ENCODE data around the gene SULT1C3. TPM values are rescaled to one million over a fixed set of nuclear protein-coding genes. Genes with fewer than 3 reads are reported as not detected.
"Not testable (repeated sequence)": the region's sequence is repeated elsewhere in the genome, so short reads cannot be mapped to it uniquely, and the experiment has no call there.

The SULT1C3 gene
- polyA plus RNA-seq, 3 donors = not detected

- DNase-seq (ENCODE audit: extremely low read depth in 1 of 11, low read depth in 9 of 11, low spot score in 4 of 11) = no peak
Measured at GRCh38 chr2:108236676-108237335, 3.0 kb upstream of the SULT1C3 start.

- DNase-seq (ENCODE audit: extremely low read depth in 1 of 11, low read depth in 9 of 11, low spot score in 4 of 11) = no peak
Measured at GRCh38 chr2:108240966-108241365, 1.2 kb downstream of the SULT1C3 start.

DNA sequence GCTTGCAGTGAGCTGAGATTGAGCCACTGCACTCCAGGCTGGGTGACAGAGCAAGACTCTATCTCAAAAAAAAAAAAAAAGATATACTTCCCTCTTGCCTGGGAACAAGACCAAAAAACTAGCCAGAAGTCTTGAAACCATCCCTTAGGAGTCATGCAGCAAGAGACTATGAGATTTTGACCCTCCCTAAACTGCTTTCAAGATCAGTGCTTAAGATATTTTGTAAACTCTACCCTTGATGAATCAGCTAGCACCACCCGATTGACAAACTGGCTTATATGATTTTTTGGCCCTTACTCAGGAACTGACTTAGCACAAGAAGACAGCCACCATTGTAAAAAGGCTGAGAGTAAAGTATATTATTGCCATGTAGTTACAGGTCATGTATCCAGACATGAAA is 3.8 kb downstream of the SULT1C3 start:
- no peak for DNase-seq (ENCODE audit: extremely low read depth in 1 of 11, low read depth in 9 of 11, low spot score in 4 of 11)

GRCh38 chr2:108244667-108245414 is 5.1 kb downstream of the SULT1C3 start:
- no peak for DNase-seq (ENCODE audit: extremely low read depth in 1 of 11, low read depth in 9 of 11, low spot score in 4 of 11)

DNA sequence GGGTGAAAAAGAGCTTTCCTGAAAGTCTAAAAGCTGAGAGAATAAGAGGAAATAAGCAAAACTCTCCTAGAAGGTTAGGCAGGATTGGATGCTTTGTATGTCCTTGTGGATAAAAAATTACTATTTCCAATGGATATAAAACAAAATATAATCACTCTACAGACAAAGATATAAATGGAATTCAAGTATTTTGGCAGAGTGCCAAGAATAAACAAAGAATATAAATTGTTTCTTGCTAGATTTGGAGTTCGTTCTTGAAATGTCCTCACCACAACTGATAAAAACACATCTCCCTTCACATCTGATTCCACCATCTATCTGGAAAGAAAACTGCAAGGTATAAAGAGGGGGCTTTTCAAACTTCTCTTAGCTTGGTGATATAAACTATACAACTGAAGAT is 13.3 kb downstream of the SULT1C3 start:
- no peak for DNase-seq (ENCODE audit: extremely low read depth in 1 of 11, low read depth in 9 of 11, low spot score in 4 of 11)

- DNase-seq (ENCODE audit: extremely low read depth in 1 of 11, low read depth in 9 of 11, low spot score in 4 of 11) = no peak
Measured at GRCh38 chr2:108257757-108258331, 18.1 kb downstream of the SULT1C3 start.

DNA sequence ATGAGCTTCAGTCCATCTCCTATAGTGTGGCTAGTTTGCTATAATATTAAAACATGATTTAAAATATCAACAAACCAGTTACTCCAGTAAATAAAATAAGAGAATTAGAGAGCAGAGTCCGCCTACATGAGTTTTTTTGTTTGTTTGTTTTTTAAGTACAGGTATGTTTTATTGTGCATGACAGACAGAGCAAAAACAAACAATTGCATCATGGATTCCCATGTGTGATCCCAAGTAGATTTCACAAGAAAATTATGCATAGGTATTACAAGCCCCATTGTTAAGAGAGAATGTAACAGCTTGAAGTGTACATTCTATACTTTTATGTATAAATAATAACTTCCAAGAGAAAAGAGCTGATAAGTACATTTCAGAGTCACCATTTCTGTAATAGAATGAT is 21.0 kb downstream of the SULT1C3 start:
- no peak for DNase-seq (ENCODE audit: extremely low read depth in 1 of 11, low read depth in 9 of 11, low spot score in 4 of 11)

DNA sequence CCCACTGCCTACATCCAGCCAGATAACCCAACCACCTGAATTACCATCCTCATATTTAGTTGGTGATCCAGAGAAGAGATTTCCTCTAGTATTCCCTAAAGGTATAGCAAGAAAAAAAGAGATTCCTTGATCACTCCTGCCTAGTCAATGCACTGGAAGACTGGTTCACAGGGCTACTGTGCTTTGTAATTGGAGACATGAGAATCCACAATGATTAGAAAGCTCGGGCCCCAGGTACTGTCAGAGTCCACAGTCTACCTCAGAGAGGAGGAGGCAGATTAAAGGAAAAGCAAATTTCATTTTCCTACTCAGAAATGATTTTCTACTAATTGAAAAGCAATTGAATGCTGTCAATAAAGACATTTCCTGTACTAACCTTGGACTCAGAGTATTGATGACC is 22.3 kb downstream of the SULT1C3 start:
- DNase-seq (ENCODE audit: extremely low read depth in 1 of 11, low read depth in 9 of 11, low spot score in 4 of 11) = no peak

DNA sequence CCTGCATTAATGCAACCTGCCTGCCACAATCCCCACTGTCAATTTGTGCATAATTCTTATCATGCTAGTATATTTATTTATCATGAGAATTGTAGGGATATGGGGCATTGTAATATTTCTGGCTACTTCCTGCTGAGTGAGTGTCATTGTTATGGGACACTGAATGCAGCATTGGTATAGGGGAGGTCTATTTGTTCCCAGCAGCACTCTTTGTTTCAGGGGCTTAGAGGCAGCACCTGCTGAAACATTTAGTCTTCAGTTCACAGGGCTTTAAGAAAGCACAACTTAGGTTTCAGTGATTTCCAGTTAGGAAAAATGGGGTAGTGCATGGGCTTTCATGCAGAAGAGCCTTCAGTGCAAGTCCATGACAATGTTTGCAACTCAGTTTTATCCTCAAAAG is 23.6 kb downstream of the SULT1C3 start:
- DNase-seq (ENCODE audit: extremely low read depth in 1 of 11, low read depth in 9 of 11, low spot score in 4 of 11) = no peak

GRCh38 chr2:108266218-108266617 is 26.4 kb downstream of the SULT1C3 start:
- no peak for DNase-seq (ENCODE audit: extremely low read depth in 1 of 11, low read depth in 9 of 11, low spot score in 4 of 11)

GRCh38 chr2:108267101-108267500 is 27.3 kb downstream of the SULT1C3 start:
- DNase-seq (ENCODE audit: extremely low read depth in 1 of 11, low read depth in 9 of 11, low spot score in 4 of 11) = no peak

GRCh38 chr2:108268001-108268400 is 28.2 kb downstream of the SULT1C3 start:
- DNase-seq (ENCODE audit: extremely low read depth in 1 of 11, low read depth in 9 of 11, low spot score in 4 of 11) = no peak

- no peak for DNase-seq (ENCODE audit: extremely low read depth in 1 of 11, low read depth in 9 of 11, low spot score in 4 of 11)
Measured at GRCh38 chr2:108270346-108270745, 30.6 kb downstream of the SULT1C3 start.

- no peak for DNase-seq (ENCODE audit: extremely low read depth in 1 of 11, low read depth in 9 of 11, low spot score in 4 of 11)
Measured at GRCh38 chr2:108270768-108271506, 31.2 kb downstream of the SULT1C3 start.

DNA sequence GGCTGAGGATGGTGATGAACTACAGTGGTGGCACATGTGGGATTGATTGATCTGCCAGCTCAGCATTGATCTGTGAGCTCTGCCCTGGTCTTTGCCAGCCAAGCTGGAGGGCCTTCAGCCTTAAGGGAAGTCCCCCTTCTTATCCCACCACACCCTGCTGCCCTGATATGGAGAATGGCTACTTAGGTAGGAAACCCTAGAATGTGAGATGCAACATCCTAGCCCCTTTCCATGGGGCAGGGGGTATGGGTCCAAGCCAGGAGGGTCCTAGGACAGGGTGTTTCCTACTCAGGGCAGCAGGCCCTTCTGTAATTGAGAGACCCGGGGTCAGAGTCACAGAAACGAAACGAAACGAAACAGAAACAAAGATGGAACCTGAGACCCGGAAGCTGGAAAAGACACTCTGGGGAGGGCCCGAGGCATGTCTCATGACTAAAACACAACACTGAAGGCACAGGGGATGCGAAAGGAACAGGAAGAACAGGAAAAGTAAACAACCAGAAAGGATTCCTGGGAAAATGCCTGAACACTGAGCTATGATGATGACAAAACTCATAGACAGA is 32.0 kb downstream of the SULT1C3 start:
- peak; percentile 35 to 70 (median 52) for DNase-seq (ENCODE audit: extremely low read depth in 1 of 11, low read depth in 9 of 11, low spot score in 4 of 11)

DNA sequence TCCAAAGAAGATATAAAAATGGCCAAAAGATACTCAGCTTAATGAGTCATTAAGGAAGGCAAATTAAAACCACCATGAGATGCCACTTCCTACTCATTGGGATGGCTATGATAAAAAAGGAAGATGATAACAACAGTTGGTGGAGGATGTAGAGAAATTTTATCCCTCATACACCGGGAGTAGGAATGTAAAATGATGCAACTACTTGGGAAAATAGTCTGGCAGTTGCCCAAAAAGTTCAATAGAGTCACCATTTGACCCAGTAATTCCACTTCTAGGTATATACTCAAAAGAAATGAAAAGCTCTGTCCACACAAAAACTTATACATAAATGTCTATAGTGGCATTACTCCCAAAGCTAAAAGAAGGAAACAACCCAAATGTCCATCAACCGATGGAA is 38.9 kb downstream of the SULT1C3 start:
- DNase-seq (ENCODE audit: extremely low read depth in 1 of 11, low read depth in 9 of 11, low spot score in 4 of 11) = no peak

GRCh38 chr2:108279468-108279867 is 39.7 kb downstream of the SULT1C3 start:
- no peak for DNase-seq (ENCODE audit: extremely low read depth in 1 of 11, low read depth in 9 of 11, low spot score in 4 of 11)

GRCh38 chr2:108280466-108280865 is 40.7 kb downstream of the SULT1C3 start:
- no peak for DNase-seq (ENCODE audit: extremely low read depth in 1 of 11, low read depth in 9 of 11, low spot score in 4 of 11)

DNA sequence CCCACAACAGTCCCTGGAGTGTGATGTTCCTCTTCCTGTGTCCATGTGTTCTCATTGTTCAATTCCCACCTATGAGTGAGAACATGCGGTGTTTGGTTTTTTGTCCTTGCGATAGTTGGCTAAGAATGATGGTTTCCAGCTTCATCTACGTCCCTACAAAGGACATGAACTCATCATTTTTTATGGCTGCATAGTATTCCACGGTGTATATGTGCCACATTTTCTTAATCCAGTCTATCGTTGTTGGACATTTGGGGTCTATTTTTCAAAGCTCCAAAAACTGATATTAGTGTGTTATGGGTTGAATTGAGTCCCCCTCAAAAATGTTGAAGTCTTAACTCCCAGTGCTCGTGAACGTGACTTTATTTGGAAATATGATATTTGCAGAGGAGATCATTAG is 44.8 kb downstream of the SULT1C3 start:
- DNase-seq (ENCODE audit: extremely low read depth in 1 of 11, low read depth in 9 of 11, low spot score in 4 of 11) = not testable (repeated sequence)

DNA sequence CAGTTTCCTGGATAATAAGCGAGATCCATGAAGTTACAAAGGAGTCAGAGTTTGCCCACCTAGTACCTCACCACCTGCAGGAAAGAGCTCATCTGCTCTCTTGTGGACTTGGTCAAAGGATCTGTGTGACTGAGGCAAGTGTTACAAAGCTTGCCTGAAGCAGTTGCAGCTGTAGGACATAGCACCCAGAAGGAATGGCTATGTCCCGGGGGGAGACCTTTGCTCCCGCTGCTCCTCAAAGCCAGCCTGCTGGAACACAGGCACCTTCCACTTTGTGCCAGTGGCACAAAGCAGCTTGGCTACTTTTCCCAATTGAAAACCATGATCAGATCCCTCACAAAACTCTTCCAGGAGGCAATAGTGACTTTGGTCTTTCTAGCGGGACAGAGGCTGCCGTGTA is 45.8 kb downstream of the SULT1C3 start:
- DNase-seq (ENCODE audit: extremely low read depth in 1 of 11, low read depth in 9 of 11, low spot score in 4 of 11) = no peak

Data from renal cortex interstitium (tissue), 11 donors.